C4-2B (cell line): ENCODE data around the gene PTPN12.
"Not testable (repeated sequence)": the region's sequence is repeated elsewhere in the genome, so short reads cannot be mapped to it uniquely, and the experiment has no call there.

Experiments used
- H3K27ac ChIP-seq: fragments of 450-650 bp; 2 replicates; pipeline ENCODE4 v1.5.1; 2017
- CTCF ChIP-seq: fragments of 450-650 bp; conservative IDR thresholded peaks from 2 replicates; pipeline ENCODE4 v1.5.1; 2017; ENCODE audit warnings: mild to moderate bottlenecking
- ZFX ChIP-seq: fragments of 450-650 bp; IDR thresholded peaks from 2 replicates; pipeline ENCODE4 v1.6.1; 2017

The PTPN12 gene

GRCh38 chr7:77644774-77645173, 107.7 kb downstream of the PTPN12 start:
- TF ChIP-seq ZFX (no peak), CTCF (no peak)

GRCh38 chr7:77648742-77649338, 111.7 kb downstream of the PTPN12 start:
- no peak for TF ChIP-seq CTCF
- TF ChIP-seq ZFX: no peak
- H3K27ac ChIP-seq: no peak overlapping the region

More at GRCh38 chr7:77644774-77645173, 107.7 kb downstream of the PTPN12 start:
- no peak overlapping the region for H3K27ac ChIP-seq

- TF ChIP-seq ZFX (no peak), CTCF (no peak)
- no peak overlapping the region for H3K27ac ChIP-seq
Measured at GRCh38 chr7:77649716-77650349, 112.7 kb downstream of the PTPN12 start.

- no peak overlapping the region for H3K27ac ChIP-seq
- no peak for TF ChIP-seq ZFX
- TF ChIP-seq CTCF: peak; percentile 95
Measured at GRCh38 chr7:77651575-77652162, 114.6 kb downstream of the PTPN12 start.

- not testable (repeated sequence) for H3K27ac ChIP-seq
Measured at GRCh38 chr7:77652826-77653225, 115.7 kb downstream of the PTPN12 start.

- TF ChIP-seq CTCF (no peak), ZFX (no peak)
- no peak overlapping the region for H3K27ac ChIP-seq
Measured at GRCh38 chr7:77653572-77653971, 116.5 kb downstream of the PTPN12 start.

GRCh38 chr7:77655356-77655755, 118.3 kb downstream of the PTPN12 start:
- no peak overlapping the region for H3K27ac ChIP-seq
- no peak for TF ChIP-seq CTCF
- no peak for TF ChIP-seq ZFX
